AG10803 (cell line): ENCODE data around the gene RAMP3.

Source experiments
- DNase-seq: peaks from one replicate; pipeline ENCODE4 v3.0.0; 2010; ENCODE audit warnings: low read depth
- H3K4me3 ChIP-seq: 2 replicates; pipeline ENCODE4 v1.5.1; 2011; ENCODE audit warnings: mild to moderate bottlenecking, low read length, control low read depth
- CTCF ChIP-seq: conservative IDR thresholded peaks from 2 replicates; pipeline ENCODE4 v1.5.1; 2011; ENCODE audit warnings: mild to moderate bottlenecking, low read length, control low read depth, inconsistent platforms

The RAMP3 gene

GRCh38 chr7:45174966-45175765 lies 17.6 kb downstream of the RAMP3 start:
- DNase-seq: no peak

GRCh38 chr7:45176091-45176490 lies 18.5 kb downstream of the RAMP3 start:
- no peak for DNase-seq
- no peak overlapping the region for H3K4me3 ChIP-seq
- TF ChIP-seq CTCF: no peak

More at GRCh38 chr7:45174966-45175765, 17.6 kb downstream of the RAMP3 start:
- TF ChIP-seq CTCF: no peak
- H3K4me3 ChIP-seq: no peak overlapping the region

GRCh38 chr7:45176886-45177731 lies 19.5 kb downstream of the RAMP3 start:
- no peak for TF ChIP-seq CTCF
- H3K4me3 ChIP-seq: no peak overlapping the region
- DNase-seq: no peak

GRCh38 chr7:45177801-45178200 lies 20.2 kb downstream of the RAMP3 start:
- no peak for TF ChIP-seq CTCF
- H3K4me3 ChIP-seq: no peak overlapping the region
- DNase-seq: no peak

GRCh38 chr7:45178241-45179225 lies 20.9 kb downstream of the RAMP3 start:
- H3K4me3 ChIP-seq: no peak overlapping the region
- DNase-seq: no peak
- TF ChIP-seq CTCF: no peak

GRCh38 chr7:45179666-45180065 lies 22.1 kb downstream of the RAMP3 start:
- no peak for DNase-seq
- no peak for TF ChIP-seq CTCF
- no peak overlapping the region for H3K4me3 ChIP-seq
